ENCODE data around the gene DCHS2.

Gene DCHS2

GRCh38 chr4:154490583-154491340 lies 837 bp downstream of the DCHS2 start:
- DNase-seq (ENCODE audit: low read depth) = no peak

GRCh38 chr4:154490234-154490582 lies 1.4 kb downstream of the DCHS2 start:
- no peak for DNase-seq (ENCODE audit: low read depth)

- DNase-seq (ENCODE audit: low read depth) = no peak
These were observed 1.9 kb downstream of the DCHS2 start for GRCh38 chr4:154489558-154490233.

DNA sequence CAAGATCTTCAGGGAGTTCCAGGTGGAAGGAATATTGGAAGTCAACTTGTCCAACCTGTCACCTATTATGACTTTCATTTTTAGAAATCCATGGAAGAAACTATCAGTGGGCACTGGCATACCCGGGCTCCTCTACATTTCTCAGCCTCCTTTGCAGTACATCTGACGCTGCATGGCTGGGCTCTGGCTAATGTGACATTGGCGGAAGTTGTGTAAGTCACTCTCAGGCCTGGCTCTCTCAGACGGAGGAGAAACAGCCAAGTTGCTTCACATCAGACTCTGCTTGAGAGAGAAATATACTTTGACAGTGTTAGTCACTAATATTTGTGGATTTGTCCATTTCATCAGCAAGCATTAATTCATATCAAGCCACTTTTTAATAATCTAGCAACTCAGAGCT lies 4.5 kb downstream of the DCHS2 start:
- DNase-seq (ENCODE audit: low read depth) = no peak

DNA sequence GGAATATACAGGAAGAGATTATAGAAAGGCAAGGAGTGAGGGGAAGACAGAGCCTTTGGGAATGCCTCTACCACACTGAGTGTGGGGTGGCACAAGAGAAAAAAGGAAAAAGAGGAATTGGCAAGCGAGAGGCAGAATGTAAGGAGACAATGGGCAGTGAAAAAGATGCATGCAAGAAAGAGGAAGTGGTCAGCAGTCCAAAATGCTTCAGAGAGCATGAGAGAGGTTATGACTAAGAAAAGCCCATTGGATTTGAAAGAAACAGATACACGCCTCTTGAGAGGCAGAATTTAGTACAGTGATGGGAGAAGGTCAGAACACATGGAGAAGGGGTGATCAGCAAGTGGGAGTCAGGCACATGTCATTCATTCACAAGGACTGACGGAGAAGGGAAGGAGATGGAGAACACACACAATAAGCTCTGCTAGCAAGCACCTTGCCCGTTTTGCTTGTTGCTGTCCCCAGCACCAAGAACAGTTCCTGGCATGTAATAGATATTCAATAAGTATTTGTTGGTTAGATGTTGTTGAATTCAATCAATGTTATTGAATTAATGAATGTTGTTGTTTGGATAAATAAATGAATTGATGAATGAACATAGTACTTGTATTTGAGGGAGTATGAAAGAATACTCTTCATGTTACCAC lies 6.3 kb downstream of the DCHS2 start:
- no peak for DNase-seq (ENCODE audit: low read depth)

GRCh38 chr4:154478547-154478946 lies 13.1 kb downstream of the DCHS2 start:
- no peak for DNase-seq (ENCODE audit: low read depth)

DNA sequence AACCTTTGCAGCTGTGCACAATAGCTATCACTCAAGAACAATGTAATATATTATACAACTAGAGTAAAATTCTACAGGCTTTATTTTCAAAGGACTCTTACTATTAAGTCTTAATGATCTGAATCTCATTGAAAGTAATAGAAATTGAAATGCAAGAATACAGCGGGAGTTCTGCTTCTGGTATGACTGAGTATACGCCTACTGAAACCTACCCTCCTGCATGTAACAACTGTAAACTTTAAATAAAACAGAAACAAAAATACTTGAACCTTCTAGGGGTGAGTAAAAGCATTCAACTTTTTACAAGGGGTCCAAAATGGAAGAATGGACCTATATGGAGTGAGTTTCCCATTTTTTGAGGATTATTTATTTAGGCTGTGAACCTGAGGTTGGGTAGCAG lies 13.5 kb downstream of the DCHS2 start:
- no peak for DNase-seq (ENCODE audit: low read depth)

GRCh38 chr4:154476232-154476631 lies 15.4 kb downstream of the DCHS2 start:
- no peak for DNase-seq (ENCODE audit: low read depth)

DNA sequence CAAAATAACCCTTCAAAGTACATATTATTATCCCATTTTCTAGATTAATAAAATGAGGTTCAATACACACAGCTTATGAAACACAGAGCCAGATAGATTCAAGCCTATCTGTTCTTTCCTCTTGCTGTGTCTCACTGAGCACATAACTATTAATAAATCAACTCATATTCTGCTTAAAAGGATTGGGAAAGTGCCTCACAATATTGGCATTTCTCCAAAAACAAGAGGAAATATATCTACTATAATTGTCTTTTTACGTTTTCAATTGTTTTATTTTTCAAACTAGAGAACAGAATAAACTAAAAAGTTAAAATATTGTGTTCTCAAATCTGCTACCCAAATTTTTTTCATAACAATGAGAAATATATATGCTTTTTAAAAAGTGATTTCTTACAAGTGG lies 15.8 kb downstream of the DCHS2 start:
- DNase-seq (ENCODE audit: low read depth) = no peak

DNA sequence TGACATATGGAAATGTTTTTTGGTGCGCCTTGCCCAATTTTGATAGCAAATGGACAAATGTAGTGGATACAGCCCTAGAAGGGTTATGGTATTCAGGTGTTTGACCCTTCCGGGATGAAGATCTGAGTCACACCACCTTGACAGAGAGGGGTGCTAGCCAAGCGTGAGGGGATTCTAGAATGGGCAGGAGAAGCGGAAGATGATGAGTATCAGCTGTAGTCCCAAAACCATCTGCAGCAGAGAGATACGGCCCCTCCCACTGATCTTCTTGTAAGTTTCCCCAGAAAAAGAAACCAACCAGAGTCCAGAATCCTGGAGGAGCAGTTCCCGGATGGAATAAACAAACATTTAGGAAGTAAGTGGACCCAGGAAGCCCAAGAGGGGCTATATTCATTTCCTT lies 18.1 kb downstream of the DCHS2 start:
- DNase-seq (ENCODE audit: low read depth) = no peak

GRCh38 chr4:154472858-154473257 lies 18.7 kb downstream of the DCHS2 start:
- no peak for DNase-seq (ENCODE audit: low read depth)

GRCh38 chr4:154471526-154472331 lies 19.9 kb downstream of the DCHS2 start:
- no peak for DNase-seq (ENCODE audit: low read depth)

DNA sequence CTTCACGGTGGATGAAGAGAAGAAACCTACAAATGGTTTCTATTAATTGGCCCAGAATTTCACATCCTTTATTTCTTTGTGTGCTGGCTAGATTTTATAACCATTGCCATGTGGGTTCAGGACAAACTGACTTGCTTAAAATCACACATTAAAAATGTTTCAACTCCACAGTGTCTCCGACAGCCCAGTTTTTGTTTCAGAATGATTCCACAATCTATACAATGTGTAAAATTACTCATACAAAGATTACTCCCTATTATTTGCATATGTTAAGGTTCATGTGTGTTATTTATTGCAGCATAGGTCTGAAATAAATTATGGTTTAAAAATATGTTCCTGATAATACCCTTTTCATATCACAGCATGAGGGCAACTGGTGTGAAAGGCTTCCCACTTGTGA lies 20.6 kb downstream of the DCHS2 start:
- no peak for DNase-seq (ENCODE audit: low read depth)

- DNase-seq (ENCODE audit: low read depth) = no peak
These were observed 23.7 kb downstream of the DCHS2 start for GRCh38 chr4:154467886-154468285.

- no peak for DNase-seq (ENCODE audit: low read depth)
These were observed 25.3 kb downstream of the DCHS2 start for GRCh38 chr4:154466336-154466735.

DNA sequence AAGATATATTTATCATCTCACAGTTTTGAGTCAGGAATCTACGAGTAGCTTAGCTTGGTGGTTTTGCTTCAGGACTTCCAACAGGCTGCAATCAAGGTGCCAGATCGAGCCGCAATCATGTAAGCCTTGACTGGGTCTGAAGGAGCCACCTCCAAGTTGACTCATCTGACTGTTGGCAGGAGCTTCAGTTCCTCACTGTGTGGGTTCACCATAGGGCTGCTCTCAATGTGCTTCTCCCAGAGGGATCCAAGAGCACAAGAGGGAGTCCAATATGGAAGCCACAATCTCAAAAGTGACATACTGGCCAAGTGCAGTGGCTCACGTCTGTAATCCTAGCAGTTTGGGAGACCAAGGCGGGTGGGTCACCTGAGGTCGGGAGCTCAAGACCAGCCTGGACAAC lies 26.5 kb downstream of the DCHS2 start:
- no peak for DNase-seq (ENCODE audit: low read depth)

GRCh38 chr4:154464654-154465053 lies 26.9 kb downstream of the DCHS2 start:
- DNase-seq (ENCODE audit: low read depth) = no peak

DNA sequence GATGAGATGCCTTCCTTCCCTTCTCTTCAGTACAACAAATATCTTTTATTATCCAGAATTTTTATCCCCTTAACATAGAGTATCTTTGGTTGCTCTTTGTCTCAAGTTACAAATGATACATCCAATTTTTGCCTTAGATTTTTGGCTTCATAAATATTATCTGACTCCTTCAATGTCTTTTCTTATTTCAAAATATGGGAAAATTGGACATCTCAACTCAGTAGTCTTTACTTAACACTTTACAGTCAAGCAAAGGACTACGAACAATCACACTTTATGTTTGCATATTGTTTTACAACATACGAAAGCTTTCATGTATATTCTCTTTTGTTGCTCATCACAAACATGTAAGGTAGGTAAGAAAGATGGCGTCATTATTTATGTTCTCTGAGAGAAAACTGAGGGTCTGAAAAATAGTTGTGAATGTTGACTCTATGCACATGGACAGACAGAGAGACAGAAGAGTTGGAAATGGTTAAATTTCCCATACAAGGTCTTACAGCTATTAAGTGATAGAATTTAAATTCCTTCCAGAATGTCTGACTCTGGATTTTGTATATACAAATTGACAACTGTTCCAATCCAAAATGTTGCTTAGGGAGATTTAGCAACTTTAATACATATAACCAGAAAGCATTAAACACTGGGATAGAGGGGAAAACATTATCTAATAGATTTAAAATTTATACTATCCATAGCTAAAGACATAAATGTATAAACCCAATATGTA lies 29.4 kb downstream of the DCHS2 start:
- no peak for DNase-seq (ENCODE audit: low read depth)

DNA sequence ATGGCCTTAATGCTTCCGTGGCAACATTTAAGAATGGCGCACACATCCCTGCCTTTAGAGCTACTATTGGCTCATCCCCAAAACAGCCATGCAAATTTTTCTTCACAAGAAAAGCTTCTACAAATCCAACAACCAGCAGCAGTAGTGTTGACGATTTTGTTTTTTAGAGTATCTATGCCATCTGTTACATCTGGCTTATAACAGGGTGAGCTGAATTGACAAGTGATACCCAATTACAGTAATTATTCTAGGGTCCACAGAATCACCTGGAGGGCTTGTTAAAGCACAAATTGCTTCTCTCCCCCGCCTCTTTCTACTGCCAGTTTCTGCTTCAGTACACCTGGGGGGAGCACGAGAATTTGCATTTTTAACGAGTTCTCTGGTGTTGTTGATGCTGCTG lies 34.1 kb downstream of the DCHS2 start:
- DNase-seq (ENCODE audit: low read depth) = no peak

GRCh38 chr4:154456889-154457288 lies 34.7 kb downstream of the DCHS2 start:
- no peak for DNase-seq (ENCODE audit: low read depth)

DNA sequence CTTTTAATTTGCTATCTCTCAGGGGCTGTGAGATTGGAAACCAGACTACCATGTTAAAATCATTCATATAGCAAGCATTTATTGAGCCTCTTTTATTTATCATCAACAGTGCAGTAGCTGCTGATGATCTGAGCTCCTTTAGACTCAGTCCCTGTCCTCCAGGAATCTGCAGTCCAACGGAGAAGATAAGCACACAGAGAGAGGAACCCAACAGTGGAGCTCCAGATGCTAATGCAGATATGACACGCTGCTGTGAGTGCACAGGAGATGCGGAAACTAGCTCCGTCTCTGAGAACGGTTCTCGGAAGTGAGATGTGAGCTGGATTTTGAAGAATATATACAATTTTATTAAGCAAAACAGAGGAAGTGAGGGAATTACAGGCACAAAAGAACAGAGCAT lies 35.4 kb downstream of the DCHS2 start:
- DNase-seq (ENCODE audit: low read depth) = no peak

DNA sequence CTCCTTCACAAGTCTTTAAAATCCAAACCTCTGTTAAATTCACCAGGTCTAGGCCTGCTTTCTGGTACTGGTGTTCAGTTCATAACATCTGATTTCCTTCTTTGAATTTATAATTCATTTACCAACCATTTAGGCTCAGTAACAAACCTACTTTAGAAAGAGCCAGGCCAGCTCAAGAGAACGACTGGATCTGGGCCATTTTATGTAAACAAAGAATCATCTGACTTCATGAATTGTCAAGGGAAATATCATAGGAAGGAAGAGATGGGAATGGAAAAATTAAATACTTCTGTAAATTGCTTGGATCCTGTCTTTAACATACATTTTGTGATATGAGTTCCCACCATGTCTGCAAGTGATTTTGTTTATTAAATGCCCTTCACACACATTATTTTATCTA lies 36.5 kb downstream of the DCHS2 start:
- DNase-seq (ENCODE audit: low read depth) = no peak
